ENCODE results near the gene NREP.

Gene NREP

GRCh38 chr5:111757355-111758283, 625 bp upstream of the NREP start:
- H3K27ac ChIP-seq = peak overlapping the region; percentile 88
- DNase-seq (ENCODE audit: low read depth, low spot score) = peak; percentile 83

GRCh38 chr5:111755942-111756381, 1.0 kb downstream of the NREP start:
- Histone ChIP-seq H3K36me3 (ENCODE audit: insufficient read depth, low read length) (peaks cover 31% of the 10 kb centered on the region), H3K9ac (ENCODE audit: insufficient read length) (peak overlapping the region; percentile 88), H3K9me3 (ENCODE audit: low read depth, low read length) (no peaks in the 10 kb centered on the region), H3K4me3 (peak overlapping the region; percentile 88), H3K27ac (peak overlapping the region; percentile 90; the same call in 1 of the 2 replicates)
- DNase-seq (ENCODE audit: low read depth, low spot score) = no peak
- TF ChIP-seq FOXP2 (optimal IDR thresholded peaks at IDR 0.05; ENCODE audit: control extremely low read depth, extremely low read length, insufficient read depth) (no peak), POLR2AphosphoS5 (IDR thresholded peaks at IDR 0.05; ENCODE audit: borderline replicate concordance, low read depth, low read length) (no peak), EZH2 (IDR thresholded peaks at IDR 0.05) (no peak)

More at GRCh38 chr5:111757355-111758283, 625 bp upstream of the NREP start:
- peak overlapping the region; percentile 88 for H3K4me3 ChIP-seq
- H3K9ac ChIP-seq (ENCODE audit: insufficient read length) = peak overlapping the region; percentile 69
- H3K36me3 ChIP-seq (ENCODE audit: insufficient read depth, low read length) = peaks cover 17% of the 10 kb centered on the region
- no peak for TF ChIP-seq FOXP2 (optimal IDR thresholded peaks at IDR 0.05; ENCODE audit: control extremely low read depth, extremely low read length, insufficient read depth)
- TF ChIP-seq POLR2AphosphoS5 (IDR thresholded peaks at IDR 0.05; ENCODE audit: borderline replicate concordance, low read depth, low read length) = peak; percentile 76
- no peaks in the 10 kb centered on the region for H3K9me3 ChIP-seq (ENCODE audit: low read depth, low read length)

- Histone ChIP-seq H3K36me3 (ENCODE audit: insufficient read depth, low read length) (peaks cover 35% of the 10 kb centered on the region), H3K27ac (peak overlapping the region; percentile 90; the same call in 1 of the 2 replicates), H3K9me3 (ENCODE audit: low read depth, low read length) (no peaks in the 10 kb centered on the region), H3K4me3 (peak overlapping the region; percentile 88), H3K9ac (ENCODE audit: insufficient read length) (peak overlapping the region; percentile 88)
- TF ChIP-seq FOXP2 (optimal IDR thresholded peaks at IDR 0.05; ENCODE audit: control extremely low read depth, extremely low read length, insufficient read depth) (no peak), POLR2AphosphoS5 (IDR thresholded peaks at IDR 0.05; ENCODE audit: borderline replicate concordance, low read depth, low read length) (no peak), EZH2 (IDR thresholded peaks at IDR 0.05) (no peak)
- no peak for DNase-seq (ENCODE audit: low read depth, low spot score)
Measured at GRCh38 chr5:111755345-111755941, 1.6 kb downstream of the NREP start.

GRCh38 chr5:111753884-111754589, 3.0 kb downstream of the NREP start:
- H3K36me3 ChIP-seq (ENCODE audit: insufficient read depth, low read length) = peaks cover 49% of the 10 kb centered on the region
- DNase-seq (ENCODE audit: low read depth, low spot score) = no peak

GRCh38 chr5:111752426-111752965, 4.5 kb downstream of the NREP start:
- no peak for DNase-seq (ENCODE audit: low read depth, low spot score)
- TF ChIP-seq EZH2 (IDR thresholded peaks at IDR 0.05) = no peak
- no peak for TF ChIP-seq FOXP2 (optimal IDR thresholded peaks at IDR 0.05; ENCODE audit: control extremely low read depth, extremely low read length, insufficient read depth)
- no peak for TF ChIP-seq POLR2AphosphoS5 (IDR thresholded peaks at IDR 0.05; ENCODE audit: borderline replicate concordance, low read depth, low read length)
- H3K36me3 ChIP-seq (ENCODE audit: insufficient read depth, low read length) = peaks cover 61% of the 10 kb centered on the region

More at GRCh38 chr5:111753884-111754589, 3.0 kb downstream of the NREP start:
- Histone ChIP-seq H3K9ac (ENCODE audit: insufficient read length) (no peak overlapping the region), H3K4me3 (peak overlapping the region; percentile 88; the same call in 1 of the 2 replicates), H3K9me3 (ENCODE audit: low read depth, low read length) (no peaks in the 10 kb centered on the region), H3K27ac (no peak overlapping the region)
- no peak for TF ChIP-seq POLR2AphosphoS5 (IDR thresholded peaks at IDR 0.05; ENCODE audit: borderline replicate concordance, low read depth, low read length)
- no peak for TF ChIP-seq FOXP2 (optimal IDR thresholded peaks at IDR 0.05; ENCODE audit: control extremely low read depth, extremely low read length, insufficient read depth)

GRCh38 chr5:111749303-111750026, 7.5 kb downstream of the NREP start:
- Histone ChIP-seq H3K4me3 (no peak overlapping the region), H3K9me3 (ENCODE audit: low read depth, low read length) (no peaks in the 10 kb centered on the region), H3K9ac (ENCODE audit: insufficient read length) (no peak overlapping the region), H3K27ac (no peak overlapping the region), H3K36me3 (ENCODE audit: insufficient read depth, low read length) (peaks cover 57% of the 10 kb centered on the region)
- DNase-seq (ENCODE audit: low read depth, low spot score) = no peak
- TF ChIP-seq FOXP2 (optimal IDR thresholded peaks at IDR 0.05; ENCODE audit: control extremely low read depth, extremely low read length, insufficient read depth) (no peak), POLR2AphosphoS5 (IDR thresholded peaks at IDR 0.05; ENCODE audit: borderline replicate concordance, low read depth, low read length) (no peak), EZH2 (IDR thresholded peaks at IDR 0.05) (no peak)

More at GRCh38 chr5:111752426-111752965, 4.5 kb downstream of the NREP start:
- H3K27ac ChIP-seq = no peak overlapping the region
- no peak overlapping the region for H3K9ac ChIP-seq (ENCODE audit: insufficient read length)
- H3K4me3 ChIP-seq = no peak overlapping the region
- H3K9me3 ChIP-seq (ENCODE audit: low read depth, low read length) = no peaks in the 10 kb centered on the region

GRCh38 chr5:111748304-111748763, 8.7 kb downstream of the NREP start:
- Histone ChIP-seq H3K36me3 (ENCODE audit: insufficient read depth, low read length) (peaks cover 45% of the 10 kb centered on the region), H3K4me3 (no peak overlapping the region), H3K27ac (no peak overlapping the region), H3K9me3 (ENCODE audit: low read depth, low read length) (no peaks in the 10 kb centered on the region), H3K9ac (ENCODE audit: insufficient read length) (no peak overlapping the region)
- TF ChIP-seq FOXP2 (optimal IDR thresholded peaks at IDR 0.05; ENCODE audit: control extremely low read depth, extremely low read length, insufficient read depth) (no peak), EZH2 (IDR thresholded peaks at IDR 0.05) (no peak), POLR2AphosphoS5 (IDR thresholded peaks at IDR 0.05; ENCODE audit: borderline replicate concordance, low read depth, low read length) (no peak)
- no peak for DNase-seq (ENCODE audit: low read depth, low spot score)

All from SK-N-MC (cell line).